T-helper 2 cell treated with Interferon-gamma antibody and Interleukin-4, amounts not matched to agents 5 μg/mL and 100 μg/mL, for 36 hours (primary cell): ENCODE data around the gene HPGDS.
"Not testable (repeated sequence)": the region's sequence is repeated elsewhere in the genome, so short reads cannot be mapped to it uniquely, and the experiment has no call there.

ENCODE experiments used
- DNase-seq: peaks from one replicate; pipeline ENCODE4 v3.0.0; 2021; ENCODE audit warnings: low spot score
- H3K27ac Mint-ChIP-seq: one replicate; pipeline ENCODE4 v1.8.0; 2021; ENCODE audit warnings: mild to moderate bottlenecking, mixed read lengths
- H3K27me3 Mint-ChIP-seq: one replicate; pipeline ENCODE4 v1.8.0; 2021; ENCODE audit warnings: low read depth, mixed read lengths
- H3K36me3 Mint-ChIP-seq: one replicate; pipeline ENCODE4 v1.8.0; 2021; ENCODE audit warnings: low read depth, mixed read lengths
- H3K4me1 Mint-ChIP-seq: one replicate; pipeline ENCODE4 v1.8.0; 2021; ENCODE audit warnings: low read depth, mixed read lengths
- H3K4me3 Mint-ChIP-seq: one replicate; pipeline ENCODE4 v1.8.0; 2022; ENCODE audit warnings: mild to moderate bottlenecking, moderate library complexity, mixed read lengths
- H3K9me3 Mint-ChIP-seq: one replicate; pipeline ENCODE4 v1.8.0; 2021; ENCODE audit warnings: mixed read lengths

The HPGDS gene

DNA sequence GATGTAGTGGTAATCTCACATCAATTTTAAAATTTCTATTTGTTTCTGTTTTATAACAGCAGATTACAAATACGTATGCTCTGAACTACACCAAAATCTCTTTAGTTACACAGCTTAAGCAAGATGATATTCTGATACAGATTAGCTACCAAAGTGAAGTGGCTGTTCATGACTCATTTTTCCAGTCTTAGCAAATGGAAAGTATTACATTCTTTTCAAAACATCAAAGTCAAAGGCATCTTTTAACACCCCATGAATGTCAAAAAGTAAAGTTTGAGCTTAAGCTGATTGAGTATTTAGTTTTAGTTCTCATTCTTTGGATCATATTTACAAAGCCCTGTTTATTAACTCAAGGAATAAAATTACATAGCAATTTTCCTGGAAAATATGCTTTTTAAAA is 6.6 kb upstream of the HPGDS start:
- no peaks in the 10 kb centered on the region for H3K27me3 Mint-ChIP-seq
- H3K36me3 Mint-ChIP-seq, result peaks cover 3% of the 10 kb centered on the region
- H3K27ac Mint-ChIP-seq, result peak overlapping the region; percentile 68
- DNase-seq, result no peak
- H3K4me3 Mint-ChIP-seq, result no peak overlapping the region
- H3K4me1 Mint-ChIP-seq, result peaks cover 58% of the 10 kb centered on the region
- H3K9me3 Mint-ChIP-seq, result no peaks in the 10 kb centered on the region

DNA sequence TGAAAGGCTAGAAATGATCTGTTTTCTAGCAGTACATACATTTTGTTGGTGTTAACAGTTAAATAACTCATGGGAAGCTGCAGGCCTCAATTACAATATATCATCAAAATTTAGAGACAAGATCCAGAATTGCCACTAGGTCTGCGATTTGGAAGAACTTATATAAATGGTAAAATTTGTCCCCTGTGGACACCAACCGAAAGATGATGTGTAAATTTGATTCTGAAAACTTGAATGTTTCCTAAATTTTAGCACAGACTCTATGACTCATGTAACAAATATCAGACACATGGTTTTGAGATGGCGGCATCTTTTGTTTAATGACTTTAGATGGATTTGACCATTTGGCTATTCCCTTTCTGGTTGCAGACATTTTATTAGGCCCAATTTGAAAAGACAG is 6.0 kb upstream of the HPGDS start:
- H3K4me1 Mint-ChIP-seq, result peaks cover 55% of the 10 kb centered on the region
- peaks cover 3% of the 10 kb centered on the region for H3K36me3 Mint-ChIP-seq
- peak overlapping the region; percentile 68 for H3K27ac Mint-ChIP-seq
- no peak overlapping the region for H3K4me3 Mint-ChIP-seq
- H3K9me3 Mint-ChIP-seq, result no peaks in the 10 kb centered on the region
- no peak for DNase-seq
- H3K27me3 Mint-ChIP-seq, result no peaks in the 10 kb centered on the region

DNA sequence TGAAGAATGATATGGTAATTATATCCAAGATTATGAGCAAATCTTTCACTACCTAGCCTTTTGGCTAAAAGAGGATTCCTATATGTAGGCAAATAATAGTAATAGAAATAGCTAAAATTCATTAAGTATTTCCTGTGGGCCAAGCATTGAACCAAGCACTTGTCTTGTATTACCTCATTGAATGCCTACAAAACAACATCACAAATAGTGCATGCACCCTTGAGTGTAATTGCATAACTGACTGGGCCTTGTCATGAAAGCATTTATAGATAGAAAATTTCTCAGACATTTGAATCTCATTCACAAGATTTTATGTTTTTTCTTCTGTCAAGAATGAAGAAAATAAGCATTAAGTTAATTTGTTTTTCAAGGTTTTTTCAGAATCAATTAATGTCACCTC is 3.9 kb upstream of the HPGDS start:
- Mint-ChIP-seq H3K9me3 (no peaks in the 10 kb centered on the region), H3K36me3 (peaks cover 3% of the 10 kb centered on the region), H3K27me3 (no peaks in the 10 kb centered on the region), H3K4me1 (peaks cover 58% of the 10 kb centered on the region), H3K4me3 (no peak overlapping the region), H3K27ac (peak overlapping the region; percentile 32)
- no peak for DNase-seq

DNA sequence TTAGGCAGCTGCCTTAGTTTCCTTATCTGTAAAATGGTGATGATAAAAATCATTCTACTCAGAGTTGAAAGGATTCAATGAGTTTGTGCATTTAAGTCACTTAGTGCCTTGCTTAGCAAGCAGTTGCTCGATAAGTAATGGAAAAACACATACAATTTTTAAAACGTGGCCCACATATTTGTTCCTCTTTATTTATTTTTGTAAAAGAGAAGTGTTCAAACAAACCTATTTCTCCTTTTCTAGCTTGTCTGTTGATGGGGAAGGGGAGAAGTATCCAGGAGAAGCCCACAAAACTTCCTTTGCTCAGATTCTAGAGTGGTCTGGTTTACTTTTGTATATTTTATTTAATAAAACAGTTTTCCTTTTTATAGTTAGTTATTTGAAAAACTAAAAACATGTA is 3.3 kb upstream of the HPGDS start:
- Mint-ChIP-seq H3K27me3 (no peaks in the 10 kb centered on the region), H3K36me3 (peaks cover 4% of the 10 kb centered on the region), H3K4me3 (no peak overlapping the region), H3K4me1 (peaks cover 55% of the 10 kb centered on the region), H3K9me3 (no peaks in the 10 kb centered on the region), H3K27ac (no peak overlapping the region)
- DNase-seq, result no peak

DNA sequence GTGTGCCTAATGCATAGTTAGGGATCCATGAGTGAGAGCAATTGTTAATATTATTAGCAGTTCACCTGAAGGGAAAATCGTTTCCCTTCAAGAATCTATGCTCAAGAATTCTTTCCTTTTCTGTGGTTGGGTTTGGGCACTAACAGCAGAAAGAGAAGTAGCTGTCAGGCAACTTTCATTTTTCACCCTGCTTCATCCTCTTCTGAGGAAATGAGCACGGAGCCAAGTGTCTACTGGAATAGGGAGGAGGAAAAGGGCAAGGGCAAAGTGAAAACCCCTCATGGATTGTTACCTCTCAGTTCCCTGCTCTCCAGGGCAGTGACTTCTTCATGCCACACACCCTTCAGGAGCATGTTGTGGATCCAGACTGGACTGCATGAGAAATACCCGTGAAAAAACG is 2.6 kb upstream of the HPGDS start:
- H3K4me1 Mint-ChIP-seq, result peaks cover 55% of the 10 kb centered on the region
- no peaks in the 10 kb centered on the region for H3K27me3 Mint-ChIP-seq
- H3K4me3 Mint-ChIP-seq, result peak overlapping the region; percentile 65
- H3K27ac Mint-ChIP-seq, result peak overlapping the region; percentile 60
- no peaks in the 10 kb centered on the region for H3K9me3 Mint-ChIP-seq
- peaks cover 4% of the 10 kb centered on the region for H3K36me3 Mint-ChIP-seq
- DNase-seq, result no peak

DNA sequence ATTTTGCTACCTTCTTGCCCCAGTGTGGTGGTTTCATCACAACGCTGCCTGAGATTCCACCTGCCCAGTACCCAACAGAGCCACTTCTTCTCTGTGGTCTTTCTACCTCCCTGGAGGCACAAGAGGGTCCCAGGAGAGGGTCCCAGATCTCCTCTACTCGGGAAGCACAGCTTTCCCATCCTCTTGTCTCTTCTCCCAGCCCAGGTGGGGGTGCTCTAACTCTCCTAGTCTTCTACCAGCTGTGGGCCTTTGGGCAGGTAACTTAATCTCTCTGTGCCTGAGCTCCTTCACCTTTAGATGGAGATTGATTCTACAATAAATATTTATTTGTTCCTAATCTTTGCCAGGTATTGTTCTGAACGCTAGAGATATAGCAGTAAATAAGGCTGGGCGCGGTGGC is 1.8 kb upstream of the HPGDS start:
- no peak overlapping the region for H3K4me3 Mint-ChIP-seq
- no peak overlapping the region for H3K27ac Mint-ChIP-seq
- no peak for DNase-seq
- H3K4me1 Mint-ChIP-seq, result peaks cover 60% of the 10 kb centered on the region
- no peaks in the 10 kb centered on the region for H3K27me3 Mint-ChIP-seq
- H3K9me3 Mint-ChIP-seq, result no peaks in the 10 kb centered on the region
- peaks cover 4% of the 10 kb centered on the region for H3K36me3 Mint-ChIP-seq

DNA sequence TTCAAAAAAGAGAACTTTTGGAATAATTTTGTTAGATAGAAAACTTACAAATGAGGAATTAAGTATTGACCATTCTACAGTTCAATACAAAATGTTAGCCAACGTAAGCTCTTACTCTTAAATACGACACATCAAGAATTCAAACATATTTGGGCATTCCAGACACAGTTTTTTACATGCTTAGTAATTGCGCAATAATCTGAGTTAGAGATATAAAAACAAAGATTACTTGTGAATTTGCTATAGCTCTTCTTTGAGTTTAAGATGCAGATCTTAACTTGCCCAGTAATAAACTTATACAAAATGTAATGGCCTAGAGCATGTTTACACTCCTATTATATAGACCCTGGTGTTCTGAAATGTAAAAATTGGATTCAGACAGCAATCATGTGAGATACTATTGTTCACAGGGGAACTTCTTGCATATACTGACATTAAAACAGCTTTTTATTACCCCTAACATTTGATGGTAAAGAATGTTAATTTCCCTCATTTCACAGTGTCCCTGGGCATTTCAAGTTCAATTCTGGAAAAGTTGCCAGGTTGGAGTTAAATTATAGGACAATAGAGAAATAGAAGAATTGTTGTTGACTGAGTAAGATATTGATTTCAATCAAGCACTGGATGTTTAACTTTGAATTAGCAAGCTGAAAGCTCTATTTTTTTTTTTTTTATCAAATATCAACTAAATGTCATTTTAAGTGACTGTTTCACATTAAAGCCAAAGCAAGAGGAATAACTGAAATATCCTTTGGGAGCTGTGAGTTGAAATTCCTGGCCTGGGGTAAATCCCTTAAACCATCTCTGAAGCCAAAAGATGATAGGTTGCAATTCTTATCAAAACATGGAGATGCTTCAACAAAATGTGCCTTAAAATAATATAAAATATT is 910 bp downstream of the HPGDS start:
- H3K4me3 Mint-ChIP-seq, result no peak overlapping the region
- H3K27me3 Mint-ChIP-seq, result no peaks in the 10 kb centered on the region
- peaks cover 49% of the 10 kb centered on the region for H3K4me1 Mint-ChIP-seq
- no peak overlapping the region for H3K27ac Mint-ChIP-seq
- H3K9me3 Mint-ChIP-seq, result no peaks in the 10 kb centered on the region
- DNase-seq, result no peak
- peaks cover 4% of the 10 kb centered on the region for H3K36me3 Mint-ChIP-seq

DNA sequence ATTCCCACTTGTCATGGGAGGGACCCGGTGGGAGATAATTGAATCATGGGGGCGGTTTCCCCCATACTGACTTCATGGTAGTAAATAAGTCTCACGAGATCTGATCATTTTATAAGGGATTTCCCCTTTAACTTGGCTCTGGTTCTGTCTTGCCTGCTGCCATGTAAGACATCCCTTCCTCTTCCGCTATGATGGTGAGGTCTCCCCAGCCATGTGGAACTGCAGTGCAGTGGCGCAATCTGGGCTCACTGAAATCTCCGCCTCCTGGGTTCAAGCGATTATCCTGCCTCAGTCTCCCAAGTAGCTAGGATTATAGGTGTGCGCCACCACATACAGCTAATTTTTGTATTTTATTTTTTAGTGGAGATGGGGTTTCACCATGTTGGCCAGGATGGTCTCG is 2.9 kb downstream of the HPGDS start:
- Mint-ChIP-seq H3K27ac (peak overlapping the region; percentile 96), H3K36me3 (peaks cover 4% of the 10 kb centered on the region), H3K27me3 (no peaks in the 10 kb centered on the region), H3K9me3 (no peaks in the 10 kb centered on the region), H3K4me1 (peaks cover 38% of the 10 kb centered on the region), H3K4me3 (peak overlapping the region; percentile 84)
- DNase-seq, result peak; percentile 16

DNA sequence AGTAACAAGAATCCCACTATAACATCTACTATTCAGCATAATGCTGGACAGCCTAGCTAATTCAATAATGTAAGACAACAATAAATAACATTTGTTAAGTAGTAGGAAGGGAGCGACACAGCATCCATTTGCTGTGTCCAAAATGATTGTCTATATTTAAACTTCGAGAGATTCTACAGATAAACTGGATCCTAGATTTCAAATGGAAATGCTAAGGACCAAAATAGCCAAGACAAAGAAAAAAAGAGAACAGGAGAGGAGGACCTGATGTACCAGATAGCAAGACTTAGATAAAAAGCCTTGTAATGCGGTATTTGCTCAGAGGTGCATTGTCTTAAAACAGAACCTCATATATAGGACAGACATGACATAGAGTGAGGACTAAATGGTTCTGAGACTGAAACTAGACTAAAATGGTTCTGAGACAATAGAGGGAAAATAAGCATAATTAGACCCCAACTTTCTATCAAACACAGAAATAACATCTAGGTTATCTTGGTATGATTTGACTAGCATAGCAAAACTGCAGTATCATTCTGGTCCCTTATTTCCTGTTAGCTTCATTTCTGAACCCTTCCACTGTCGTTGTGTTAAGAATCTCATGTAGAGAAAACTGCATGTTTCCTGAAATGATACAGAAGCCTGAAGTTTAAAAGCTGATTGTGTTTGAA is 3.8 kb downstream of the HPGDS start:
- peak overlapping the region; percentile 96 for H3K27ac Mint-ChIP-seq
- H3K27me3 Mint-ChIP-seq, result no peaks in the 10 kb centered on the region
- peaks cover 4% of the 10 kb centered on the region for H3K36me3 Mint-ChIP-seq
- DNase-seq, result no peak
- H3K9me3 Mint-ChIP-seq, result no peaks in the 10 kb centered on the region
- peak overlapping the region; percentile 84 for H3K4me3 Mint-ChIP-seq
- H3K4me1 Mint-ChIP-seq, result peaks cover 33% of the 10 kb centered on the region

DNA sequence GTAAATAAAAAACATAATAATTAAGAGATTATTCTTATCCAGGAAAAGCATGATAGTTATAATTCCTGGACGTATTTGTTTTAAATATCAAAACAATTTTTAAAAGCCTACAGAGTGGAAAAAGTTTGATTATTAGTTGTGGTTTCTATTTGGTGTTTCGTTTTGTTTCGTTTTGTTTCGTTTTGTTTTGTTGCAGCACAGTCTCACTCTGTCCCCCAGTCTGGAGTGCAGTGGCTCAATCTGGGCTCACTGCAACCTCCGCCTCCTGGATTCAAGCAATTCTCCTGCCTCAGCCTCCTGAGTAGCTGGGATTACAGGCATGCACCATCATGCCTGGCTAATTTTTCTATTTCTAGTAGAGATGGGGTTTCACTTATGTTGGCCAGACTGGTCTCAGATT is 5.8 kb downstream of the HPGDS start:
- peaks cover 25% of the 10 kb centered on the region for H3K4me1 Mint-ChIP-seq
- not testable (repeated sequence) for H3K4me3 Mint-ChIP-seq, DNase-seq, H3K27me3 Mint-ChIP-seq, H3K27ac Mint-ChIP-seq, H3K9me3 Mint-ChIP-seq, H3K36me3 Mint-ChIP-seq

DNA sequence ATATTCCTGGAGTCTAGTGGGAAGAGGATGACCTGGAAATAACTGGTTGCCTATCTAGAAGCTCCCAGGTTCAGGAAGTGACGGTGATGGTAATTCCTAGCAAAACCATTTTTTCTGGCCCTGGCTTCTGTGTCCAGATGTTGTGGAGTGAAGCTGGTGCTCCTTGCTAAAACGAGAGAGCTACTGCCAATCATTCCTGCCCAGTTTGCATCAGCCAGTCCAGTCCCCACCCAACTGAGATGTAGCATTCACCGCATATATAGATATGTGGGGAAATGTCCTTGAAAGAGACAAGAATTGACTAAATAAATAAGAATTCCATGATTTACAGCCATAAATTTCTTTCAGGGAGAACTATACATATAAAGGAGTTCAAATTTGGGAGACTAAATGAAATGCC is 6.3 kb downstream of the HPGDS start:
- no peak for DNase-seq
- no peaks in the 10 kb centered on the region for H3K27me3 Mint-ChIP-seq
- no peaks in the 10 kb centered on the region for H3K36me3 Mint-ChIP-seq
- no peaks in the 10 kb centered on the region for H3K9me3 Mint-ChIP-seq
- no peak overlapping the region for H3K4me3 Mint-ChIP-seq
- no peak overlapping the region for H3K27ac Mint-ChIP-seq
- H3K4me1 Mint-ChIP-seq, result peaks cover 22% of the 10 kb centered on the region

DNA sequence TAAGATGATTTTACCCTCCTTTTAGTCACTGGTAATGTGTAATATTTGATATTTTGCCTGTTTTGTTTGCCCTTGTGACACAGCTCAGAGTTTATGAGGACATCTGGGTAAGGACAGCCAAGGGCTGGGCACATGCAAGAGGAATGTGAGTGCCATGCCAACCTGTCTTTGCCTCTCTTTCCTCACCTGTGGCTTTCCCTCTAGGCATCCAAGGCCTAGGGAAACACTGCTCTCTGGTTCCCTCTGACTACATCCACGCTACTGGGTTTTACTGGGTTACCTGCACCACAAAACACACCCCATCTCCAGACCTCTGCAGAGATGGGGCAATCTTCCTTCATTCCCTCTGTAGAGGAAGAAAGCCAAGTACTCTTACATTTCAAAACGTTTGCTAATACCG is 7.7 kb downstream of the HPGDS start:
- Mint-ChIP-seq H3K27me3 (peaks cover 4% of the 10 kb centered on the region), H3K9me3 (peaks cover 1% of the 10 kb centered on the region), H3K27ac (no peak overlapping the region), H3K4me3 (no peak overlapping the region), H3K36me3 (no peaks in the 10 kb centered on the region), H3K4me1 (peaks cover 22% of the 10 kb centered on the region)
- no peak for DNase-seq

DNA sequence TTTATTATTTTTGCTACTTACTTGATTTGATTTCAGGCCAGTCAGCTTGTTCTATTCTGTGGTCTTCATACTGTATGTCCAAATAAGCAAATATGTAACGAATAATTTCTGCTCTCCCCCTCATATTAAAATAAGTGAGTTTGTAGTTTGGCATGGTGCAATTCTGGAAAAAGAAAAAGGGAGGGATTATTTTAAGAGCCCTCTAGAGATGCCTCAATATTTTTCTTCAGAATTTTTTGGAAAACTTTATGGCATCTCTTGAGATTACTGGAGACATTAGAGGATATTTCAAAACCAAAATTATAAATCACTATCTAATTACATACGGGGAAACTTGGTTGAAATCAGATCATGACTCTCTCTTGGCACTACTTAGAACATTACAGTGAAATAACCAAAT is 8.2 kb downstream of the HPGDS start:
- DNase-seq, result no peak
- H3K27ac Mint-ChIP-seq, result no peak overlapping the region

DNA sequence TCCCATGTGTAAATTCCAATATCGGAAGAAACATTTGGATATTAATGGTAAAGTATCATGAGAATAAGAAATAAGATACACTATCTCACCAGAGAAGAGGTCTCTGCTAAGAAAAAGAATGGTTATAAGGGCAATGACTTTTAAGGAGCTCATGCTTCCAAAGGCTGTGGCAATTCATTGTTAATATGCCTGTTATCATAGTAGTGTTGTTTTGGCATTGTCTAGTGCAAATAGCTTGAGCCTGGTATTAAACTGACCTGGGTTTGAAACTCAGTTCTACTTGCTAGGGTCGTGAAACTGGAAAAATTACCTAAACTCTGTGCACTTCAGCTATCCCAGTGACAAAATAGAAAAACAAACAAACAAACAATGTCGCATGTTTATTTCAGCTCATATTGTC is 8.8 kb downstream of the HPGDS start:
- no peak for DNase-seq
- H3K27ac Mint-ChIP-seq, result no peak overlapping the region
- H3K9me3 Mint-ChIP-seq, result peaks cover 4% of the 10 kb centered on the region
- H3K36me3 Mint-ChIP-seq, result no peaks in the 10 kb centered on the region
- H3K27me3 Mint-ChIP-seq, result peaks cover 13% of the 10 kb centered on the region
- peaks cover 12% of the 10 kb centered on the region for H3K4me1 Mint-ChIP-seq
- H3K4me3 Mint-ChIP-seq, result no peak overlapping the region

More for the DNA sequence above, 8.2 kb downstream of the HPGDS start:
- Mint-ChIP-seq H3K4me3 (no peak overlapping the region), H3K4me1 (peaks cover 17% of the 10 kb centered on the region), H3K36me3 (no peaks in the 10 kb centered on the region), H3K9me3 (peaks cover 4% of the 10 kb centered on the region), H3K27me3 (peaks cover 8% of the 10 kb centered on the region)
